ENCODE results near the gene LRRC25. TPM values are rescaled to one million over a fixed set of nuclear protein-coding genes. Genes with fewer than 3 reads are reported as not detected.

The LRRC25 gene
- total and polyA plus RNA-seq, 10 of the 15 experiments (the other 5 are each of a cell fraction or from before 2014, with no cell fraction given): 0.38 to 2.9 (median 1.2) TPM

DNA sequence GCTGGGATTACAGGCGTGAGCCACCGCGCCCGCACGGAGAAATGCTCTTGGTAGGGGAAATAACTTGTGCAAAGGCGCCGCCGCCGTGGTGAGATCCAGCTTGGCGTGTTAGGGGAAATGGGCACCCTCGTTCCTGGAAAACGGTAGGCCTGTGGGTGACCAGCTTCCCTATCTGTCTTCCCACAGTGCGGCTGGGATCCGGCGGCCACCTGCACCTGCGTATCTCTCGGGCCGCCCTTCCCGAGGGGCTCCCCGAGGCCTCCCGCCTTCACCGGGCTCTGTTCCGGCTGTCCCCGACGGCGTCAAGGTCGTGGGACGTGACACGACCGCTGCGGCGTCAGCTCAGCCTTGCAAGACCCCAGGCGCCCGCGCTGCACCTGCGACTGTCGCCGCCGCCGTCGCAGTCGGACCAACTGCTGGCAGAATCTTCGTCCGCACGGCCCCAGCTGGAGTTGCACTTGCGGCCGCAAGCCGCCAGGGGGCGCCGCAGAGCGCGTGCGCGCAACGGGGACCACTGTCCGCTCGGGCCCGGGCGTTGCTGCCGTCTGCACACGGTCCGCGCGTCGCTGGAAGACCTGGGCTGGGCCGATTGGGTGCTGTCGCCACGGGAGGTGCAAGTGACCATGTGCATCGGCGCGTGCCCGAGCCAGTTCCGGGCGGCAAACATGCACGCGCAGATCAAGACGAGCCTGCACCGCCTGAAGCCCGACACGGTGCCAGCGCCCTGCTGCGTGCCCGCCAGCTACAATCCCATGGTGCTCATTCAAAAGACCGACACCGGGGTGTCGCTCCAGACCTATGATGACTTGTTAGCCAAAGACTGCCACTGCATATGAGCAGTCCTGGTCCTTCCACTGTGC is 9.1 kb downstream of the LRRC25 start (continued):
- TF ChIP-seq, protein P1, sequence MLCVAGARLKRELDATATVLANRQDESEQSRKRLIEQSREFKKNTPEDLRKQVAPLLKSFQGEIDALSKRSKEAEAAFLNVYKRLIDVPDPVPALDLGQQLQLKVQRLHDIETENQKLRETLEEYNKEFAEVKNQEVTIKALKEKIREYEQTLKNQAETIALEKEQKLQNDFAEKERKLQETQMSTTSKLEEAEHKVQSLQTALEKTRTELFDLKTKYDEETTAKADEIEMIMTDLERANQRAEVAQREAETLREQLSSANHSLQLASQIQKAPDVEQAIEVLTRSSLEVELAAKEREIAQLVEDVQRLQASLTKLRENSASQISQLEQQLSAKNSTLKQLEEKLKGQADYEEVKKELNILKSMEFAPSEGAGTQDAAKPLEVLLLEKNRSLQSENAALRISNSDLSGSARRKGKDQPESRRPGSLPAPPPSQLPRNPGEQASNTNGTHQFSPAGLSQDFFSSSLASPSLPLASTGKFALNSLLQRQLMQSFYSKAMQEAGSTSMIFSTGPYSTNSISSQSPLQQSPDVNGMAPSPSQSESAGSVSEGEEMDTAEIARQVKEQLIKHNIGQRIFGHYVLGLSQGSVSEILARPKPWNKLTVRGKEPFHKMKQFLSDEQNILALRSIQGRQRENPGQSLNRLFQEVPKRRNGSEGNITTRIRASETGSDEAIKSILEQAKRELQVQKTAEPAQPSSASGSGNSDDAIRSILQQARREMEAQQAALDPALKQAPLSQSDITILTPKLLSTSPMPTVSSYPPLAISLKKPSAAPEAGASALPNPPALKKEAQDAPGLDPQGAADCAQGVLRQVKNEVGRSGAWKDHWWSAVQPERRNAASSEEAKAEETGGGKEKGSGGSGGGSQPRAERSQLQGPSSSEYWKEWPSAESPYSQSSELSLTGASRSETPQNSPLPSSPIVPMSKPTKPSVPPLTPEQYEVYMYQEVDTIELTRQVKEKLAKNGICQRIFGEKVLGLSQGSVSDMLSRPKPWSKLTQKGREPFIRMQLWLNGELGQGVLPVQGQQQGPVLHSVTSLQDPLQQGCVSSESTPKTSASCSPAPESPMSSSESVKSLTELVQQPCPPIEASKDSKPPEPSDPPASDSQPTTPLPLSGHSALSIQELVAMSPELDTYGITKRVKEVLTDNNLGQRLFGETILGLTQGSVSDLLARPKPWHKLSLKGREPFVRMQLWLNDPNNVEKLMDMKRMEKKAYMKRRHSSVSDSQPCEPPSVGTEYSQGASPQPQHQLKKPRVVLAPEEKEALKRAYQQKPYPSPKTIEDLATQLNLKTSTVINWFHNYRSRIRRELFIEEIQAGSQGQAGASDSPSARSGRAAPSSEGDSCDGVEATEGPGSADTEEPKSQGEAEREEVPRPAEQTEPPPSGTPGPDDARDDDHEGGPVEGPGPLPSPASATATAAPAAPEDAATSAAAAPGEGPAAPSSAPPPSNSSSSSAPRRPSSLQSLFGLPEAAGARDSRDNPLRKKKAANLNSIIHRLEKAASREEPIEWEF (IDR thresholded peaks at IDR 0.05; ENCODE audit: insufficient replicate concordance, low read depth, low read length): no peak
- no peak for TF ChIP-seq MEF2A (IDR thresholded peaks at IDR 0.05; ENCODE audit: insufficient read depth, low read depth, low read length)
- TF ChIP-seq, protein P2, sequence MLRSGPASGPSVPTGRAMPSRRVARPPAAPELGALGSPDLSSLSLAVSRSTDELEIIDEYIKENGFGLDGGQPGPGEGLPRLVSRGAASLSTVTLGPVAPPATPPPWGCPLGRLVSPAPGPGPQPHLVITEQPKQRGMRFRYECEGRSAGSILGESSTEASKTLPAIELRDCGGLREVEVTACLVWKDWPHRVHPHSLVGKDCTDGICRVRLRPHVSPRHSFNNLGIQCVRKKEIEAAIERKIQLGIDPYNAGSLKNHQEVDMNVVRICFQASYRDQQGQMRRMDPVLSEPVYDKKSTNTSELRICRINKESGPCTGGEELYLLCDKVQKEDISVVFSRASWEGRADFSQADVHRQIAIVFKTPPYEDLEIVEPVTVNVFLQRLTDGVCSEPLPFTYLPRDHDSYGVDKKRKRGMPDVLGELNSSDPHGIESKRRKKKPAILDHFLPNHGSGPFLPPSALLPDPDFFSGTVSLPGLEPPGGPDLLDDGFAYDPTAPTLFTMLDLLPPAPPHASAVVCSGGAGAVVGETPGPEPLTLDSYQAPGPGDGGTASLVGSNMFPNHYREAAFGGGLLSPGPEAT (IDR thresholded peaks at IDR 0.05; ENCODE audit: low read depth): no peak
- TF ChIP-seq HDAC6 (IDR thresholded peaks at IDR 0.05; ENCODE audit: unreplicated experiment): no peak
- peak; percentile 65; the same call in 1 of the 2 replicates for TF ChIP-seq PAX5 (IDR thresholded peaks at IDR 0.05; ENCODE audit: borderline replicate concordance, low read depth, low read length)
- TF ChIP-seq, protein P3, sequence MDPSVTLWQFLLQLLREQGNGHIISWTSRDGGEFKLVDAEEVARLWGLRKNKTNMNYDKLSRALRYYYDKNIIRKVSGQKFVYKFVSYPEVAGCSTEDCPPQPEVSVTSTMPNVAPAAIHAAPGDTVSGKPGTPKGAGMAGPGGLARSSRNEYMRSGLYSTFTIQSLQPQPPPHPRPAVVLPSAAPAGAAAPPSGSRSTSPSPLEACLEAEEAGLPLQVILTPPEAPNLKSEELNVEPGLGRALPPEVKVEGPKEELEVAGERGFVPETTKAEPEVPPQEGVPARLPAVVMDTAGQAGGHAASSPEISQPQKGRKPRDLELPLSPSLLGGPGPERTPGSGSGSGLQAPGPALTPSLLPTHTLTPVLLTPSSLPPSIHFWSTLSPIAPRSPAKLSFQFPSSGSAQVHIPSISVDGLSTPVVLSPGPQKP (IDR thresholded peaks at IDR 0.05; ENCODE audit: low read depth, low read length): no peak; the same call in 1 of the 2 replicates
- no peak for TF ChIP-seq EP300 (IDR thresholded peaks at IDR 0.05; ENCODE audit: borderline replicate concordance in 1 of 2, control insufficient read depth in 1 of 2, low read depth in 2 of 2, low read length in 2 of 2)
- no peak for TF ChIP-seq SIX5 (IDR thresholded peaks at IDR 0.05; ENCODE audit: low read depth, low read length, severe bottlenecking)
- no peak for TF ChIP-seq ZNF622 (IDR thresholded peaks at IDR 0.05)
- no peak for TF ChIP-seq NR2C2 (IDR thresholded peaks at IDR 0.05; ENCODE audit: borderline replicate concordance, control insufficient read depth, insufficient read length, low read depth)
- peak; percentile 56 for TF ChIP-seq CREM (IDR thresholded peaks at IDR 0.05; ENCODE audit: low read depth)
- TF ChIP-seq IKZF2 (IDR thresholded peaks at IDR 0.05): peak; percentile 20 to 43; a peak in 2 of 4 replicates
- TF ChIP-seq, protein P4, sequence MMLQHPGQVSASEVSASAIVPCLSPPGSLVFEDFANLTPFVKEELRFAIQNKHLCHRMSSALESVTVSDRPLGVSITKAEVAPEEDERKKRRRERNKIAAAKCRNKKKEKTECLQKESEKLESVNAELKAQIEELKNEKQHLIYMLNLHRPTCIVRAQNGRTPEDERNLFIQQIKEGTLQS (IDR thresholded peaks at IDR 0.05; ENCODE audit: borderline replicate concordance, extremely low read depth, low read depth, low read length): no peak
- no peak for TF ChIP-seq CBX3 (IDR thresholded peaks at IDR 0.05; ENCODE audit: borderline replicate concordance, low read depth)
- TF ChIP-seq RELA (IDR thresholded peaks at IDR 0.05; ENCODE audit: borderline replicate concordance, partially characterized antibody): peak; percentile 31
- TF ChIP-seq, protein P5, sequence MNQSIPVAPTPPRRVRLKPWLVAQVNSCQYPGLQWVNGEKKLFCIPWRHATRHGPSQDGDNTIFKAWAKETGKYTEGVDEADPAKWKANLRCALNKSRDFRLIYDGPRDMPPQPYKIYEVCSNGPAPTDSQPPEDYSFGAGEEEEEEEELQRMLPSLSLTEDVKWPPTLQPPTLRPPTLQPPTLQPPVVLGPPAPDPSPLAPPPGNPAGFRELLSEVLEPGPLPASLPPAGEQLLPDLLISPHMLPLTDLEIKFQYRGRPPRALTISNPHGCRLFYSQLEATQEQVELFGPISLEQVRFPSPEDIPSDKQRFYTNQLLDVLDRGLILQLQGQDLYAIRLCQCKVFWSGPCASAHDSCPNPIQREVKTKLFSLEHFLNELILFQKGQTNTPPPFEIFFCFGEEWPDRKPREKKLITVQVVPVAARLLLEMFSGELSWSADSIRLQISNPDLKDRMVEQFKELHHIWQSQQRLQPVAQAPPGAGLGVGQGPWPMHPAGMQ (IDR thresholded peaks at IDR 0.05; ENCODE audit: borderline replicate concordance): no peak
- TF ChIP-seq CHD4 (IDR thresholded peaks at IDR 0.05): no peak
- TF ChIP-seq GABPA (IDR thresholded peaks at IDR 0.05; ENCODE audit: low read depth): no peak
- TF ChIP-seq SIN3A (IDR thresholded peaks at IDR 0.05; ENCODE audit: low read depth, low read length): no peak
